ENCODE data around the gene SCYGR2.

The SCYGR2 gene

GRCh38 chr2:227592694-227593387 lies 5.9 kb upstream of the SCYGR2 start (continued):
- no peak for TF ChIP-seq ZBTB6 (tag by site-specific recombination; IDR thresholded peaks at IDR 0.05)

DNA sequence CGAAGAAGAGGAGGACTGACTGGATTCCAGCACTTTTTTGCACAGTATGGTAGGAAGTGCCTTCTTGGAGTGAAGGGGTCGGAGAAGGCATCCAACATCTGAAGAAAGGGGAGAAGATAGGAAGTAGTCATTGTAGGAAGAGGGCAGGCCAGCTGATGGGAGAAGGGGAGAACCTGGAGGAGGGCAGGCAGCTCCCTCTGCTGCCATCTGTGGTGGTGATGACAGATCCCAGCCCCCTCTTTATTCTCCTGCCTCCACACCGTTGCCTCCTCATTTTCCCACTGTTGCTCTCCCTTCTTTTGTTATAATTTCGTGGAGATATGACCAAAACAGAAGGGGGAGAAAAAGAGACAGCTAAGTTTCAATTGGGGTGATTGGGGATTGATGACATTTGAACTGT lies 2.9 kb upstream of the SCYGR2 start:
- TF ChIP-seq ZNF138 (tag by site-specific recombination; IDR thresholded peaks at IDR 0.05; ENCODE audit: borderline replicate concordance) (no peak), ZNF596 (tag by site-specific recombination; IDR thresholded peaks at IDR 0.05) (no peak), ZNF423 (tag by site-specific recombination; IDR thresholded peaks at IDR 0.05) (no peak), ZNF274 (IDR thresholded peaks at IDR 0.05; ENCODE audit: low read length) (no peak), ZNF274 (tag by site-specific recombination; IDR thresholded peaks at IDR 0.05; ENCODE audit: borderline replicate concordance) (no peak), ZNF837 (tag by site-specific recombination; IDR thresholded peaks at IDR 0.05) (no peak), ZNF221 (tag by site-specific recombination; IDR thresholded peaks at IDR 0.05; ENCODE audit: borderline replicate concordance) (no peak), ZNF266 (tag by site-specific recombination; IDR thresholded peaks at IDR 0.05; ENCODE audit: low read depth) (no peak)
- TF ChIP-seq, protein P1, sequence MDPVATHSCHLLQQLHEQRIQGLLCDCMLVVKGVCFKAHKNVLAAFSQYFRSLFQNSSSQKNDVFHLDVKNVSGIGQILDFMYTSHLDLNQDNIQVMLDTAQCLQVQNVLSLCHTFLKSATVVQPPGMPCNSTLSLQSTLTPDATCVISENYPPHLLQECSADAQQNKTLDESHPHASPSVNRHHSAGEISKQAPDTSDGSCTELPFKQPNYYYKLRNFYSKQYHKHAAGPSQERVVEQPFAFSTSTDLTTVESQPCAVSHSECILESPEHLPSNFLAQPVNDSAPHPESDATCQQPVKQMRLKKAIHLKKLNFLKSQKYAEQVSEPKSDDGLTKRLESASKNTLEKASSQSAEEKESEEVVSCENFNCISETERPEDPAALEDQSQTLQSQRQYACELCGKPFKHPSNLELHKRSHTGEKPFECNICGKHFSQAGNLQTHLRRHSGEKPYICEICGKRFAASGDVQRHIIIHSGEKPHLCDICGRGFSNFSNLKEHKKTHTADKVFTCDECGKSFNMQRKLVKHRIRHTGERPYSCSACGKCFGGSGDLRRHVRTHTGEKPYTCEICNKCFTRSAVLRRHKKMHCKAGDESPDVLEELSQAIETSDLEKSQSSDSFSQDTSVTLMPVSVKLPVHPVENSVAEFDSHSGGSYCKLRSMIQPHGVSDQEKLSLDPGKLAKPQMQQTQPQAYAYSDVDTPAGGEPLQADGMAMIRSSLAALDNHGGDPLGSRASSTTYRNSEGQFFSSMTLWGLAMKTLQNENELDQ (tag by site-specific recombination; IDR thresholded peaks at IDR 0.05; ENCODE audit: low read depth), result no peak
- TF ChIP-seq, protein P2, sequence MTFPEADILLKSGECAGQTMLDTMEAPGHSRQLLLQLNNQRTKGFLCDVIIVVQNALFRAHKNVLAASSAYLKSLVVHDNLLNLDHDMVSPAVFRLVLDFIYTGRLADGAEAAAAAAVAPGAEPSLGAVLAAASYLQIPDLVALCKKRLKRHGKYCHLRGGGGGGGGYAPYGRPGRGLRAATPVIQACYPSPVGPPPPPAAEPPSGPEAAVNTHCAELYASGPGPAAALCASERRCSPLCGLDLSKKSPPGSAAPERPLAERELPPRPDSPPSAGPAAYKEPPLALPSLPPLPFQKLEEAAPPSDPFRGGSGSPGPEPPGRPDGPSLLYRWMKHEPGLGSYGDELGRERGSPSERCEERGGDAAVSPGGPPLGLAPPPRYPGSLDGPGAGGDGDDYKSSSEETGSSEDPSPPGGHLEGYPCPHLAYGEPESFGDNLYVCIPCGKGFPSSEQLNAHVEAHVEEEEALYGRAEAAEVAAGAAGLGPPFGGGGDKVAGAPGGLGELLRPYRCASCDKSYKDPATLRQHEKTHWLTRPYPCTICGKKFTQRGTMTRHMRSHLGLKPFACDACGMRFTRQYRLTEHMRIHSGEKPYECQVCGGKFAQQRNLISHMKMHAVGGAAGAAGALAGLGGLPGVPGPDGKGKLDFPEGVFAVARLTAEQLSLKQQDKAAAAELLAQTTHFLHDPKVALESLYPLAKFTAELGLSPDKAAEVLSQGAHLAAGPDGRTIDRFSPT (tag by site-specific recombination; IDR thresholded peaks at IDR 0.05), result no peak
- ChIA-PET POLR2A (no interaction called here), CTCF (interaction anchor here (0.6 kb wide), 1 partner anchor 63 kb away, joined by 3 read pairs; no protein-coding TSS in a partner anchor)
- Histone ChIP-seq H3K9me3 (ENCODE audit: control insufficient read depth, insufficient read depth, low read depth, low read length) (no peaks in the 10 kb centered on the region), H3K4me1 (ENCODE audit: control insufficient read depth, insufficient read depth, low read length) (no peaks in the 10 kb centered on the region), H3K27ac (ENCODE audit: extremely low read depth, low read depth, low read length) (no peak overlapping the region), H3K36me3 (ENCODE audit: control insufficient read depth in 2 of 2, insufficient read depth in 1 of 2, low read length in 2 of 2) (no peaks in the 10 kb centered on the region), H3K4me3 (ENCODE audit: low read depth, low read length) (no peak overlapping the region)

GRCh38 chr2:227597036-227597435 lies 1.7 kb upstream of the SCYGR2 start:
- CTCF ChIA-PET, result interaction anchor here (0.7 to 1.0 kb wide), 3 partner anchors 8 to 61 kb away, joined by 3 to 5 read pairs (median 5); no protein-coding TSS in a partner anchor
- no peaks in the 10 kb centered on the region for H3K36me3 ChIP-seq (ENCODE audit: control insufficient read depth in 2 of 2, insufficient read depth in 1 of 2, low read length in 2 of 2)
- H3K4me3 ChIP-seq (ENCODE audit: low read depth, low read length), result no peak overlapping the region
- no peaks in the 10 kb centered on the region for H3K9me3 ChIP-seq (ENCODE audit: control insufficient read depth, insufficient read depth, low read depth, low read length)
- POLR2A ChIA-PET, result no interaction called here
- no peak overlapping the region for H3K27ac ChIP-seq (ENCODE audit: extremely low read depth, low read depth, low read length)
- TF ChIP-seq ZNF184 (tag by site-specific recombination; IDR thresholded peaks at IDR 0.05), result no peak
- H3K4me1 ChIP-seq (ENCODE audit: control insufficient read depth, insufficient read depth, low read length), result no peaks in the 10 kb centered on the region

DNA sequence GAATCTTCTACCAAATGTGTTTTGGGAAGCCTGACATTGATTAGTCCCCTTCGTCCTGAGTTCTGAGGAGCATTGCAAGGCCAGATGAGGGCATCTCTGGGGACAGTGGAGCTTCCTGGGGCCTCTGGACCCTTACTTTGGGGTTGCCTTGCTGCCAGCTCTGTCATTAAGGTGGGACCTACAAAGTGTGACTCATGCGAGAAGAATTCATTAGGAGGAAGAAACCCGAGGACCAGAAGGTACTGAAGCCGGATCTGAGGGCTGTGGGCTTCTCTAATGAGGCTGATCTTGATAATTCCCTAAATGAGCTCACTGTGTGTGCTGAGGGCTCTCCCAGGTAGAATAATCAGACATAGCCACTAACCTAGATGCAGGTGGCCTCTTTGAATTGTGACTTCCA lies 695 bp upstream of the SCYGR2 start:
- Histone ChIP-seq H3K4me3 (ENCODE audit: low read depth, low read length) (no peak overlapping the region), H3K27ac (ENCODE audit: extremely low read depth, low read depth, low read length) (no peak overlapping the region), H3K36me3 (ENCODE audit: control insufficient read depth in 2 of 2, insufficient read depth in 1 of 2, low read length in 2 of 2) (no peaks in the 10 kb centered on the region), H3K9me3 (ENCODE audit: control insufficient read depth, insufficient read depth, low read depth, low read length) (no peaks in the 10 kb centered on the region), H3K4me1 (ENCODE audit: control insufficient read depth, insufficient read depth, low read length) (no peaks in the 10 kb centered on the region)
- ChIA-PET CTCF (no interaction called here), POLR2A (no interaction called here)
- TF ChIP-seq ZNF175 (tag by site-specific recombination; IDR thresholded peaks at IDR 0.05) (no peak), ZBTB44 (tag by site-specific recombination; IDR thresholded peaks at IDR 0.05) (no peak), BCL11B (tag by site-specific recombination; IDR thresholded peaks at IDR 0.05; ENCODE audit: low read depth) (no peak), ZFP37 (tag by site-specific recombination; IDR thresholded peaks at IDR 0.05) (no peak), SP2 (tag by site-specific recombination; IDR thresholded peaks at IDR 0.05) (no peak), ZNF157 (tag by site-specific recombination; IDR thresholded peaks at IDR 0.05) (no peak)
- TF ChIP-seq, protein P3, sequence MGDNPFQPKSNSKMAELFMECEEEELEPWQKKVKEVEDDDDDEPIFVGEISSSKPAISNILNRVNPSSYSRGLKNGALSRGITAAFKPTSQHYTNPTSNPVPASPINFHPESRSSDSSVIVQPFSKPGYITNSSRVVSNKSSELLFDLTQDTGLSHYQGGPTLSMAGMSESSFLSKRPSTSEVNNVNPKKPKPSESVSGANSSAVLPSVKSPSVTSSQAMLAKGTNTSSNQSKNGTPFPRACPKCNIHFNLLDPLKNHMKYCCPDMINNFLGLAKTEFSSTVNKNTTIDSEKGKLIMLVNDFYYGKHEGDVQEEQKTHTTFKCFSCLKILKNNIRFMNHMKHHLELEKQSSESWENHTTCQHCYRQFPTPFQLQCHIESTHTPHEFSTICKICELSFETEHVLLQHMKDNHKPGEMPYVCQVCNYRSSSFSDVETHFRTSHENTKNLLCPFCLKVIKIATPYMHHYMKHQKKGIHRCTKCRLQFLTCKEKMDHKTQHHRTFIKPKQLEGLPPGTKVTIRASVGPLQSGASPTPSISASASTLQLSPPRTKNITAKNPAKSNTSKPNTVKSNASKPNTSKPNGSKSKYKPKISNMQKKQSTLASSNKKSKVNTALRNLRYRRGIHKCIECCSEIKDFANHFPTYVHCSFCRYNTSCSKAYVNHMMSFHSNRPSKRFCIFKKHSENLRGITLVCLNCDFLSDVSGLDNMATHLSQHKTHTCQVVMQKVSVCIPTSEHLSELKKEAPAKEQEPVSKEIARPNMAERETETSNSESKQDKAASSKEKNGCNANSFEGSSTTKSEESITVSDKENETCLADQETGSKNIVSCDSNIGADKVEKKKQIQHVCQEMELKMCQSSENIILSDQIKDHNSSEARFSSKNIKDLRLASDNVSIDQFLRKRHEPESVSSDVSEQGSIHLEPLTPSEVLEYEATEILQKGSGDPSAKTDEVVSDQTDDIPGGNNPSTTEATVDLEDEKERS (tag by site-specific recombination; IDR thresholded peaks at IDR 0.05), result no peak

All from HEK293 (cell line).